SK-N-SH (cell line): ENCODE data around the gene SLC2A10. TPM values are rescaled to one million over a fixed set of nuclear protein-coding genes. Genes with fewer than 3 reads are reported as not detected.

ENCODE experiments used
- CTCF ChIA-PET: fragments of 300-600, 350-600 bp; formaldehyde crosslinking; extraction: SDS; loops from one replicate; lab custom pipeline; 2021; lab: Yijun Ruan, JAX
- POLR2A ChIA-PET: fragments of 350-600 bp; sonication (Branson Sonifier 250); formaldehyde crosslinking; extraction: SDS; loops from one replicate; lab custom pipeline; 2020; ENCODE audit warnings: antibody characterized with exemption, inconsistent platforms; lab: Yijun Ruan, JAX
- DNase-seq: peaks from one replicate; pipeline ENCODE4 v3.0.0; 2012
- H2AFZ ChIP-seq: fragments of 200-600 bp; sonication (generic); 2 replicates; pipeline ENCODE4 v1.8.1; 2016; ENCODE audit warnings: antibody characterized with exemption, mild to moderate bottlenecking, low read depth
- H3F3A ChIP-seq: fragments of 200-600 bp; sonication (generic); replicated peaks from 2 replicates; pipeline ENCODE3; 2016; ENCODE audit warnings: antibody characterized with exemption, mild to moderate bottlenecking; ENCODE audit not compliant: insufficient read depth
- H3K27ac ChIP-seq, 2 experiments: fragments of 200-500 bp in 1 of 2; fragments of 200-600 bp in 1 of 2; sonication (Bioruptor generic) in 1 of 2; sonication (generic), shearing (Covaris generic) in 1 of 2; 2 replicates each; pipeline versions ENCODE4 v1.5.1 to v1.6.1; 2014 to 2016; ENCODE audit warnings: low read depth in 2 of 2, inconsistent platforms in 1 of 2, low read length in 1 of 2, mild to moderate bottlenecking in 1 of 2, mixed read lengths in 1 of 2
- H3K27me3 ChIP-seq: fragments of 200-600 bp; sonication (generic), shearing (Covaris generic); 2 replicates; pipeline ENCODE4 v1.6.1; 2016; ENCODE audit warnings: mixed run types; ENCODE audit not compliant: insufficient read depth
- H3K36me3 ChIP-seq, 2 experiments: fragments of 200-500 bp in 1 of 2; fragments of 200-600 bp in 1 of 2; sonication (Bioruptor generic) in 1 of 2; sonication (generic) in 1 of 2; replicated peaks in 1 of 2; 2 replicates each; pipeline versions ENCODE3 to v1.5.1; 2014 to 2016; ENCODE audit warnings: low read length in 1 of 2, mild to moderate bottlenecking in 1 of 2; ENCODE audit not compliant: insufficient read depth in 2 of 2, control insufficient read depth in 1 of 2
- H3K4me1 ChIP-seq, 2 experiments: fragments of 200-500 bp in 1 of 2; fragments of 200-600 bp in 1 of 2; sonication (Bioruptor generic) in 1 of 2; sonication (generic), shearing (Covaris generic) in 1 of 2; 2 replicates each; pipeline versions ENCODE4 v1.5.1 to v1.6.1; 2014 to 2016; ENCODE audit warnings: low read depth in 1 of 2, low read length in 1 of 2, mixed run types in 1 of 2; ENCODE audit not compliant: insufficient read depth in 2 of 2, control insufficient read depth in 1 of 2
- H3K4me2 ChIP-seq: fragments of 200-600 bp; sonication (generic), shearing (Covaris generic); 2 replicates; pipeline ENCODE4 v1.6.1; 2017; ENCODE audit warnings: mixed run types
- H3K4me3 ChIP-seq, 2 experiments: fragments of 200-500 bp in 1 of 2; fragments of 200-600 bp in 1 of 2; sonication (Bioruptor generic) in 1 of 2; sonication (generic), shearing (Covaris generic) in 1 of 2; 2 replicates each; pipeline versions ENCODE4 v1.5.1 to v1.8.1; 2014 to 2016; ENCODE audit warnings: low read depth in 2 of 2, inconsistent platforms in 1 of 2, low read length in 1 of 2, mild to moderate bottlenecking in 1 of 2, mixed read lengths in 1 of 2, moderate library complexity in 1 of 2
- H3K79me2 ChIP-seq: fragments of 200-600 bp; sonication (generic); 2 replicates; pipeline ENCODE4 v1.8.1; 2017; ENCODE audit warnings: mild to moderate bottlenecking; ENCODE audit not compliant: insufficient read depth
- H3K9ac ChIP-seq: fragments of 200-600 bp; sonication (generic); 2 replicates; pipeline ENCODE4 v1.6.1; 2017; ENCODE audit warnings: mixed run types
- H3K9me2 ChIP-seq: fragments of 200-600 bp; sonication (generic); 2 replicates; pipeline ENCODE4 v1.6.1; 2017; ENCODE audit warnings: mixed run types
- H3K9me3 ChIP-seq: fragments of 200-600 bp; sonication (generic); 2 replicates; pipeline ENCODE4 v1.6.1; 2017; ENCODE audit warnings: mixed run types, mild to moderate bottlenecking, moderate library complexity
- H4K20me1 ChIP-seq: fragments of 200-600 bp; sonication (generic); 2 replicates; pipeline ENCODE4 v1.6.1; 2017; ENCODE audit warnings: mild to moderate bottlenecking, mixed run types; ENCODE audit not compliant: insufficient read depth
- EP300 ChIP-seq, 2 experiments: IDR thresholded peaks; 2 replicates each; pipeline versions ENCODE4 v1.4.0 to v1.6.1; 2012; ENCODE audit warnings: borderline replicate concordance in 1 of 2, low read depth in 1 of 2, low read length in 1 of 2
- FOXJ3 ChIP-seq: sonication (generic); formaldehyde crosslinking; IDR thresholded peaks from 2 replicates; pipeline ENCODE4 v1.5.1; 2020; ENCODE audit warnings: mild to moderate bottlenecking, missing genetic modification reagents
- GATA2 ChIP-seq: sonication (generic); formaldehyde crosslinking; IDR thresholded peaks from 2 replicates; pipeline ENCODE4 v1.5.0; 2020; ENCODE audit warnings: mild to moderate bottlenecking, missing genetic modification reagents
- NRF1 ChIP-seq: IDR thresholded peaks from 2 replicates; pipeline ENCODE4 v1.6.1; 2012; ENCODE audit warnings: low read depth, mild to moderate bottlenecking, low read length
- PBX3 ChIP-seq: IDR thresholded peaks from 2 replicates; pipeline ENCODE4; 2012
- POLR2AphosphoS5 ChIP-seq: IDR thresholded peaks from 2 replicates; pipeline ENCODE4 v1.6.1; 2012; ENCODE audit warnings: low read depth, low read length
- RAD21 ChIP-seq: IDR thresholded peaks from 2 replicates; pipeline ENCODE4 v1.6.1; 2012; ENCODE audit warnings: mild to moderate bottlenecking, low read length
- REST ChIP-seq: IDR thresholded peaks from 2 replicates; pipeline ENCODE4 v1.6.1; 2012; ENCODE audit warnings: mild to moderate bottlenecking, low read depth, low read length, moderate library complexity
- RFX5 ChIP-seq: IDR thresholded peaks from 2 replicates; pipeline ENCODE4 v1.6.1; 2012; ENCODE audit warnings: mild to moderate bottlenecking, improper control_type of control experiment, low read length
- SMC3 ChIP-seq: IDR thresholded peaks from 2 replicates; pipeline ENCODE4 v1.6.1; 2012; ENCODE audit warnings: low read depth, low read length, improper control_type of control experiment
- TAF1 ChIP-seq: IDR thresholded peaks from 2 replicates; pipeline ENCODE4 v1.6.1; 2012; ENCODE audit warnings: low read depth, mild to moderate bottlenecking, low read length, moderate library complexity, borderline replicate concordance
- TEAD4 ChIP-seq: IDR thresholded peaks from 2 replicates; pipeline ENCODE4 v1.4.0; 2012; ENCODE audit warnings: mild to moderate bottlenecking, borderline replicate concordance; ENCODE audit not compliant: insufficient read depth
- USF1 ChIP-seq: IDR thresholded peaks from 2 replicates; pipeline ENCODE4 v1.4.0; 2012; ENCODE audit warnings: low read depth, borderline replicate concordance
- WGBS: methylation state at CpG from one replicate; pipeline ENCODE4 v1.1.6; 2017; ENCODE audit warnings: low lambda C conversion rate; 5-methylcytosine and 5-hydroxymethylcytosine counted together
- polyA plus RNA-seq, 3 experiments: library from polyadenylated mRNA; depleted of rRNA; stranded (reverse); fragments of >200 nt; gene quantifications; 2 replicates each; pipeline ENCODE4 v1.2.3, GENCODE V29; 2012

SLC2A10 gene
- polyA plus RNA-seq, 1 of the 3 experiments (the other 2 are of a cell fraction): 12.6 TPM

- TF ChIP-seq PBX3 (no peak), NRF1 (no peak), FOXJ3 (no peak)
These were observed 49.0 kb upstream of the SLC2A10 start (continued) for GRCh38 chr20:46660487-46660886.

GRCh38 chr20:46661659-46662058, 47.8 kb upstream of the SLC2A10 start:
- H3K79me2 ChIP-seq: no peaks in the 10 kb centered on the region
- H3K9me3 ChIP-seq: no peaks in the 10 kb centered on the region
- CTCF ChIA-PET: interaction anchor here (0.9 kb wide), 1 partner anchor 21 kb away, joined by 5 read pairs; no protein-coding TSS in a partner anchor
- H3K4me1 ChIP-seq: no peaks in the 10 kb centered on the region
- TF ChIP-seq PBX3 (no peak), REST (no peak), RFX5 (no peak), FOXJ3 (no peak), NRF1 (no peak), GATA2 (CRISPR knock-in tag) (no peak), POLR2AphosphoS5 (no peak), USF1 (no peak), SMC3 (no peak), TAF1 (no peak), RAD21 (no peak), EP300 (IDR thresholded peaks at IDR 0.05; ENCODE audit: borderline replicate concordance in 1 of 2, low read depth in 1 of 2, low read length in 1 of 2) (no peak), TEAD4 (no peak)
- H3K9me2 ChIP-seq: no peaks in the 10 kb centered on the region
- H4K20me1 ChIP-seq: no peaks in the 10 kb centered on the region
- DNase-seq: no peak
- H3K36me3 ChIP-seq: no peaks in the 10 kb centered on the region
- H3K4me2 ChIP-seq: no peak overlapping the region
- H3K4me3 ChIP-seq: no peak overlapping the region
- no peak overlapping the region for H3K27ac ChIP-seq
- H3F3A ChIP-seq: no peaks in the 10 kb centered on the region
- WGBS: 81% methylated on average over 1 of the region's 1 CpG
- no peak overlapping the region for H2AFZ ChIP-seq
- POLR2A ChIA-PET: no interaction called here
- no peak overlapping the region for H3K9ac ChIP-seq
- no peaks in the 10 kb centered on the region for H3K27me3 ChIP-seq
